RKO (cell line): ENCODE data around the gene SMARCA5.

Source experiments
- DNase-seq: peaks from one replicate; pipeline ENCODE4 v3.0.0-alpha.2; 2016; ENCODE audit warnings: low spot score

Gene SMARCA5

DNA sequence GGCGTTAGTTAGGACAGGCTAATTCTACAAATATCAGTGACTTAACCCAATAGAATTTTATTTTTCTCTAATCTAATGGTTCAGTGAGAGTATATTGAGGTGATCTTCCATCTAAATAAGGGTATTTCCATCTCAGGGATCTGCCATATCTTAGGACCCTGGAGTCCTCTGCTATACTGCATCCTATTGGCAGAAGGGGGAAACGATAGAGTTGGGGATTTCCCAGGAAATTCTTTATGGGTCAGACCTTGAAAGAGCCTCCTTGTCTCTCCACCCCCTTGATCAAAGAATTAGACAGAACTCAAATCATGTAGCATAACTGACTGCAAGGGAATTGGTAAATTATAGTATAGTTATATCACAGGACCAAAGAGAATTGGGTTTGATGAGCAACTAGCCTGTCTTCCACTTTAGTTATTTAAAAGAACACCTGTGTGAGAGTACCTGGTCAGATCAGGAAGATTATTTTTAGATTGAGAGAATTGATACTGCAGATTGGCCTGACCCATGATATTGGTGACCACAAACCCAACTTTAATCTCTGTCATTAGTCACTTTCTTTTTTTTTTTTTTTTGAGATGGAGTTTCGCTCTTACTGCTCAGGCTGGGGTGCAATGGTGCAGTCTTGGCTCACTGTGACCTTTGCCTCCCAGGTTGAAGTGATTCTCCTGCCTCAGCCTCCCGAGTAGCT is 25.6 kb downstream of the SMARCA5 start:
- DNase-seq, result no peak

DNA sequence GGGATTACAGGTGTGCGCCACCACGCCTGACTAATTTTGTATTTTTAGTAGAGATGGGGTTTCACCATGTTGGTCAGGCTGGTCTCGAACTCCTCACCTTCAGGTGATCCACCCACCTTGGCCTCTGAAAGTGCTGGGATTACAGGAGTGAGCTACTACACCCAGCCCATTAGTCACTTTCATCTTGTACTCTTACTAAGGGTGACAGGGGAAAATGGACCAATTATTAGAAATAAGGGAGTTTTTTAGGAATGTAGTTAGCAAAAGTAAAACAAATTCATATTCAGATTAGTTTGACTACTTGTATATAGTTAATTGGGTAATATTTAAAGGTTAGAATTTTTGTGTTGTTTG is 26.1 kb downstream of the SMARCA5 start:
- DNase-seq, result no peak

DNA sequence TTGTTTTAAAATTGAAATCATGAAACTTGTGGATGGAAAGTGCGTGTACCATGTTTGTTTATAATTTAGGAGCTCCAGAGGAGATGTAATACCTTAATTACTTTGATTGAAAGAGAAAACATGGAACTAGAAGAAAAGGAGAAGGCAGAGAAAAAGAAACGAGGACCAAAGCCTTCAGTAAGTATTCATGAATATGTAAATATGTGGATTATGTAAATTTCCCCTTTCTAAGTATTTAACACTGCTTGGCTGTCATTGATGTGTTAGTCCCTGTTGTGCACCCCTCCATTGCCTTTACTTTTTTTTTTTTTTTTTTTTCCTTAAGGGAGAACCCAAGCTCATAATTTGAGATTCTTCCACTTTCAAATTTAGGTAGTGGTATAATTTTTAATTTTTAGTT is 36.4 kb downstream of the SMARCA5 start:
- DNase-seq, result no peak

DNA sequence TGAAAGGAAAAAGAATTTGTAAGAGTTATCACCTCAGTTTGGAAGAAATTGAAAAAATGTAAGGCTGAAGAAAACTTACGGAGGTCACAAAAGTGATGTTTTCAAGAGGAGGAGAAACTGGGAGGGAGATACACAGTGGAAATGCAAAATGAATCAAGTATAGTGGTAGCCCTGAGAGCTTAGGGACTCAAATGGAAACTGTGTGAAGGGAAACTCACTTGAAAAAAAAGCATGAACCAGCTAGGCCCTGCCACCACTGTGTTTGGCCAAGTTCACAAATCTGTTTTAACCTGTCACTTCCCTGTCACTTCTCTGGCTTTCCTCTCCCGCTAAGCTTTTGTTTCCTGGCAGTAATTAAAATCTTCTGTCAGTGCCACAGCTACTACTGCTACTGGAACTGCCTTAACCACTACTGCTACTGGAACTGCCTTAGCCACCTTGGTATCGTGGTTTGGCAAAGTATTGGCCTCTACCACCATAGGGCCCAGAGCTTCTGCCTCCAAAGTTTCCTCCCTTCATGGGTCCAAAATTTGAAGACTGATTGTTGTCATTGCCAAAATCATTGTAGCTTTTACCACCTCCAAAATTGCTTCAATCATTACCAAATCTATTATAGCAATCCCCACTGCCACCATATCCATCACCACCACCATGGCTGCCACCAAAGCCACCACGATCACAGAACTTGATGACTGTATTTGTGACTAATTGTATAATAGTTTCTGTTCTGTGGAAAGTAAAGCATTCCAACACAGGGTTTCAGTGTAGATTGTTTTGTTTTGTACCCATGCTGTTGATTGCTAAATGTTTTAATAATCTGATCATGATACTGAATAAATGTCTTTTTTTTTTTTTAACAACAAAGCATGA is 41.5 kb downstream of the SMARCA5 start:
- DNase-seq, result no peak

DNA sequence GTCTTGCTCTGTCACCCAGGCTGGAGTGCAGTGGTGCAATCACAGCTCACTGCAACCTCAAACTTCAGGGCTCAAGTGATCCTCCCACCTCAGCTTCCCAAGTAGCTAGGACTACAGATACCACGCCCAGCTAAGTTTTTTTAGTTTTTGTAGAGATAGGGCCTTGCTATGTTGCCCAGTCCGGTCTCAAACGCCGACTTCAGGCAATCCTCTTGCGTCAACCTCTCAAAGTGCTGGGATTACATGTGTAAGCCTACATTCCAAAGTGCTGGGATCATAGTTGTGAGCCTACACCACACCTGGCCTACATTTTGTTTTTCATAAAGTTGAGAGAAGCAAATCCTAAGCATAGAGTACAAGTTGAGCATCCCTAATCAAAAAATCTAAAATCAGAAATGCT is 42.2 kb downstream of the SMARCA5 start:
- no peak for DNase-seq

DNA sequence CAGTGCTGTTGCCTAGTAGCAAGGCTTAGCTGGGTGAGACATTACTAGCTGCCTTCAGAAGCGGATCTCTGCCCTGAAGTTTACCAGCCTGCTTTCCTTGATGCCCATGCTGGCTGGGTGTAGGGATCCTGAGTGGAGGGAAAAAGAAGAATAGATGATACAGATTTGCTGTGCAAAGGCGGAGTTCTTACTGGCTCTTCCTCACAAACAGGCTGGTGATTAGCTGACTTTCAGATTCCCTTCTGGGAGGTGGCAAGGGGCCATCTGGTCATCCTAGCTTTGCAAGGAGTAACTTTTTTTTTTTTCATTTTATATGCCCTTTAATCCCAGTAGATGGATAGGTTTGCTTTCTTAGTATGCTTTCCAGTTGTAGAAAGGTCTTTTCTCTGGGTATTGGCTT is 44.8 kb downstream of the SMARCA5 start:
- DNase-seq, result no peak

DNA sequence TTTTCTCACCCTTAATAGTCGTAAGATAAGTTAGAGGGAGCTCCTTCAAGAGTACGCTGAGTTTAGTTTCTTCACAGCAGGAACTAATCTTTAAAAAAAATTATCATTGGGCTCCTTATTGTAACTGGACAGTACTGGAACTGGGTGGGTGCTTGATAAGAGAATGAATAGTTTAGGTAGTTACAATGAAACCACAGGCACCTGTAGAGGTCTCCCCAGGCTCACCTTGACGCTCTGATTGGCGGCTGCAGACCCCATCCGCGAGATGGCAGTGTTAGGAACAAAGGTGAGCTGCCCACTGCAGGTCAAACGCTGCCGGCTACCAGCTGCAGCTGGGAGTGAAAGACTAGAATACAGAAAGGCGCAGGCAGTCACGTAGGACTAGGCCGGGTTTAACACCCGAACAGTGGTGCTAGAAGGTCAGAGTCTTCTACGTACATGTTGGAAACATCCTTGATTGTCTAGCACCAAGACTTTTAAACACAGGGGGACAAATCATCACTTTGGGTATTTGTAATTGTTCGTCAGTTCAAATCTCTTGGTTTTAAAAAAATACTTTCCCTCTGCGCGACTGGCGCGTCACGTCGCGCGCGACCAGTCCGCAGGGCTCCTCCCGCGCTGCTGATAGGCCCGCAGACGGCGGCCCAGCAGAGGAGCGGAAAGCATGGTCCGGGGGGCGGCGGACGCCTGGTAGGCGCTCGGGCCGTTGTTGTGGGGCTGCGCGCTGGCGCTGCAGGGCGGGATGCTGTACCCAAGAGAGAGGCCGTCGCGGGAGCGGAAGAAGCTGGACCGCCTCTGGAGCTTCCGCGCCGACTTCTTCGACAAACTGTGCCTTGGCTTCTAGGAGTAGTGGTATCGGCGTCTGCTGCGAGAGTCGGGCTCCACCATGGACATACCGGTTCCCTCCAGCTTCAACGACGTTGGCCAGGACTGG is 45.6 kb downstream of the SMARCA5 start:
- DNase-seq, result no peak

DNA sequence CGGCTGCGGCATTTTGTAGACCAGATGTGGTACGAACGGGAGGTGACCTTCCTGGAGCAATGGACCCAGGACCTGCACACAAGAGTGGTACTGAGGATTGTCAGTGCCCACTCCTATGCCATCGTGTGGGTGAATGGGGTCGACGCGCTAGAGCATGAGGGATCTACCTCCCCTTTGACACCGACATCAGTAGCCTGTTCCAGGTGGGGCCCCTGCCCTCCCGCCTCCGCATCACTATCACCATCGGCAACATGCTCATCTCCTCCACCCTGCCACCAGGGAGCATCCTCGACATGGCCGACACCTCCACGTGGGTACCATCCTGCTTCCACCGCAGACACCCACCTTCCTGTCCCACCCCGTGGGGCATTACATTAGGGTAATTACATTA is 46.2 kb downstream of the SMARCA5 start:
- no peak for DNase-seq

DNA sequence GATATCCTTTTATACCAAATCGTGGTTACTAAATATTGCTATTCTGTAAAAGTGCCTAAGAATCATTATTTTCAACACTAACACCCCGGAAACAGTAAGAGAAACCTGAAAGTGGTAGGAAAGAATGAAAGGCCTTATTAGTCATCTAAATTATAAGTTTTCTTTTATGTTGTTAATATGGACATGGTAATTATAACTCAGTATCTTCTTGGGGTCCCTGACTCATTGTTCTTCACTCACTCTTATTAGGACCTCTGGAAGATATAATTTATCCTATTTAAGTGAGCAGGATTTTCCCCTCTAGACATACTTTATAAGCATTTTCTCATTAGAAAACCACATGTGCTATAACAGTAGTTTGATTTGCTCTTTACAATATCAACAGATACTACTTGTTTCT is 51.0 kb downstream of the SMARCA5 start:
- DNase-seq, result no peak

DNA sequence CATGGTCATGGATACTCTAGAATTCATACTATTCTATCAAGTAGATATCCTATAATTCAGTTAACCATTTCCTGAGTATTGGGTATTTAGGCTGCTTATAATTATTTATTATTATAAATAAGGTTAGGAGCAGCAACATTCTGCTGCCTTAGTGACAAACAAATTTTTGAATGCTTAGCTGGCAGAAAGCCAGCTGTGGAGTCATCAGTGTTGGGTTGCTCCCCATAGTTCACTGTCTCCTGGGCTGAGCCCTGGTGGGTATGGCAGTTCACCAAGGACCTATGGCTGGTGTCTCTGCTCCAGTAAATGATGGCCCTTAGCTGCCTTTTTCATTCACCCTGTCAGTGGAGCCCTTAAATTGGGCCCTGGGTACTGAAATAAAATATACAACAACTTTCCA is 61.8 kb downstream of the SMARCA5 start:
- DNase-seq, result peak; percentile 19

DNA sequence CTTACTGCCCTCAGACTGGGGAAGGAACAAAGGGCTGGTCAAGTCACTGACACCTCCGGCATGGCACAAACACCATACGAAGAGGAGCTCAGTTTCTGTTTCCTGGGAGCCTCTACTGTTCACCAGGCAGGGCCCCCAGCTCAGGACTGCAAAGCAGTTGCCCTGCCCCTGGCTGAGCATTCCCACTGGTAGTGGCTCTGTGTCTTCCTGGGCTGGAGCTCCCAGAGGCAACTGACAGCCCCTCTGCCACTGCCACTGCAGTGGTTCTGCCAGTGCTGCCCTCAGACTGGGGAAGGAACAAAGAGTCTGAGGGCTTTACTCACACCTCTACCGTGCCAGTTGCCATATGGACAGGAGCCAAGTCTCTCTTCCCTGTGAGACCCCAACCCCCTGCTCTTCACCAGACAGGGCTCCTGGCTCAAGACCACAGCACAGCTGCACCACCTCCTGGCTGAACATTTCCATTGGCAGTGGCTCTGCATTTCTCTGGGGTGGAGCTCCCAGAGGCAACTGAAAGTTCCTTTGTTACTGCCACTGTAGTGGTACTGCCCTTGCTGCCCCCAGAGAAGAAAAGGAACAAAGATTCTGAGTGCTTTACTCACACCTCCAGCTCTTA is 67.9 kb downstream of the SMARCA5 start:
- no peak for DNase-seq

DNA sequence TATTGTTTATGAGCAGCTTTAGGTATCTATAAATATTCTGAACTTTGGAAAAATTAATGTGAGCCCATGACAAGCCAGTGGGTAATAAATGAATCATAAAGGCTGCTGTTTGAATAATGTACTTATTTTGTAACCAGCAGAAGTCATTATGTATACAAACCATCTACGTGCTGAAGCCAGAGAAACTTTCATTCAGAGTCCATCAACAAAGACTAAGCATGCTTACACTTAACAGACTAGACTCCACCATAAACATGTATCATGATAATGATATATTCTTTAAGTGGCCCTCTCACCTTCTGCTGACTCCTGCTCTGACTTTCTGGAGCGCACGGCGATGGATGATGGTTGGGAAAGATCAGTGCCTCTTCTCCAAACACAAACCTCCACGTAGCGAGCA is 72.0 kb downstream of the SMARCA5 start:
- no peak for DNase-seq

DNA sequence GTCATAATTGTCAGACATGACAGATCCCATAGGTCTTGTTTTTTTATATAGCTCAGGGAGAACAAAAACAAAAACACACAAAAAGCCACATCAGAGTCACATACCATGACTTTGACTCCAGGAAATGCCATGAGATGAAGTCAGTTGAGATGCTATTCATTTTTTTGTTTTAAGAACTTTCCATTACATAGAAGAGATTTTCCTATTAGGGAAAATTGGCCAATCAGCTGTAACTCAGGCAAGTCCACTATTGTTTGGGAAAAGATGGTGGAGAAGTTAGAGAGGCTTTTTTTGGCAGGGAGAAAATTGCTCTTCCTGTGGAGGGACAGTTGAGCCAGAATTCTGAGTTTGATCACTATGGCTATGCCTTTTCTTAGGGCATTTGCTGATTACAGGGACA is 72.6 kb downstream of the SMARCA5 start:
- DNase-seq, result no peak

DNA sequence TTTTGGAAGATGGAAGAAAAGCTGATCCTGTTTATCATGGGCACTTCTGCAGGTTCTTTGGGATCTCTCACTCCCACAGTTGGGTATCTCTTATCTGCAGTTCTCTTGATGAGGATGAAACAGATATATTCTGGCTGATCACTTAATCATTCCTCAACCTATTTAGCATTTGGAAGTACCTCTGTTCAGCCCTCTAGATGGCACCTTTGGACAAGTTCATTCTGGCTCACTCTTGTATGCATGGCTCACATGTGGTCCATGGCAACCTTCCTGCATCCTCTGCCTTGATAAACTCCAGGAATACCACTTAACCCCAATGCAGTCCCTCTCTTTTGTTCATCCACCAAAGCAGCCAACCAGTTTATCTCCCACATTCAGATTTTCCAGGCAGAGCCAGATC is 74.2 kb downstream of the SMARCA5 start:
- peak; percentile 61 for DNase-seq

DNA sequence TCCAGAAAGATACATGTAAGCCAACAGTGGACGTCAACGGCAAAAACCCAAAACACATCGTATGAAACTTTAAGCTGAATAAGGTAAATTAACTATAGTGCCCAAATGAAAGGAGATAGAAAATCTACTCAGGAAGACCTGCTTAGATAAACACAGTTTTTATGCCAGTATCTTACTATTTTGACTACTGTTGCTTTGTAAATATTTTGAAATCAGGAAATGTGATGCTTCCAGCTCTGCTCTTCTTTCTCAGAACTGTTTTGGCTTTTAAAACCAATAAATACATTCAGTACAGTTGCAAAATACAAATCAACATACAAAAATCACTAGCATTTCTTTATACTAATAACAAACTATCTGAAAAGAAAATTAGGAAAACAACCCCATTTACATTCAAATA is 83.8 kb downstream of the SMARCA5 start:
- no peak for DNase-seq

DNA sequence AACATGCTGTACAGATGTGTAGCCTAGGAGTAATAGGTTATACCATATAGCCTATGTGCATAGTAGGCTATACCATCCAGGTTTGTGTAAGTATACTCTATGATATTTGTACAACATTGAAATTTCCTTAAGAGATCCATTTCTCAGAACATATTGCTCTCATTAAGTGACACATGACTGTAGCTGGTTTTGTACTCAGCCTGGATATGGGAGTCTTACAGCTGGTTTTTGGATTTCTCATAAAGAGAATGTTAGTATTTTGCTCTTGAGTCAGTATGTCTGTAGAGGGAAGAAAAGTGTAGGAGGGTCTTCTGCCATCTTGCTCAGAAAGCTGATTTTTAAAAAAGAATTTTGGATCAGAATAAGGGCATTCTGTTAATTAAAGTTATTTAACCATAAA is 85.3 kb downstream of the SMARCA5 start:
- DNase-seq, result no peak

DNA sequence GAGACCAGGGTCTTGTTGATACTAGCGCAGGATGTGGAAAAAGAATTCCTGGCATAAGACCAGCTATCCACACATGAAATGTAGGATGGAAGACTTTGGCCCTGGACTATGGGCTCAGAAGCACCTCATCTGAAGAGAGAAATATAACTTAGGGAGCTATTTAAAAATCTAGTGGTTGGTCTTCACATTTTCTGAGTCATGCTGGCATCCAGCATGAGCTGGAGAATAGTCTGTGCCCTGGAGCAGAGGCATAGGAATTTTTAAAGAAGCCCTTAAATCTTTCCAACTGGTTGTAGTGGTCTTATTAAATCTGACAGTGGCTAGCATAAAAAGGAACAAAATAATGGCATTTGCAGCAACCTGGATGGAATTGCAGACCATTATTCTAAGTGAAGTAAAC is 86.3 kb downstream of the SMARCA5 start:
- DNase-seq, result no peak

DNA sequence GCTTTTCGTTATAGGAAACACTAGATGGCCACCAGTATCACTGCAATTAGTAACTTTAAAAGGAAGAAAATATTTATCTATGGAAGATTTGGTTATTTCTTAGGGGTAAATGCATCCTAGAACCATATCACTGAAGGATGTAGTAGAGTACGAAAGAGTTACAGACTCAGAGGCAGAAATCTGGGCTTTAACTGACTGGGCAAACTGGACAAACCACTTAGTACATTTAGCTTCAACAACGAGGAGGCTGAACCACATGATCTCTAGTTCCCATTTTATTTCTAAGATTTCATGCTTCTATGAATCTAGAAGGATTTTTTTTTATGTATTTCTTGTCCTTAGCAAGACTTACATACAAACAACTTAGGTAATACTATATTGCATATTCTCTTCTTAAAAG is 93.0 kb downstream of the SMARCA5 start:
- DNase-seq, result no peak
